Stimulated activated CD4-positive, alpha-beta T cell treated with anti-CD3 and anti-CD28 coated beads, Interleukin-4, amount 100 ng/mL, for 48 hours (primary cell): Measurements from ENCODE around the gene ENAH.
"Not testable (repeated sequence)": the region's sequence is repeated elsewhere in the genome, so short reads cannot be mapped to it uniquely, and the experiment has no call there.

Experiments used
- DNase-seq, 2 donors: peaks; one replicate each; pipeline ENCODE4 v3.0.0-alpha.2; 2020; ENCODE audit warnings: low read depth in 2 of 2

ENAH gene

DNA sequence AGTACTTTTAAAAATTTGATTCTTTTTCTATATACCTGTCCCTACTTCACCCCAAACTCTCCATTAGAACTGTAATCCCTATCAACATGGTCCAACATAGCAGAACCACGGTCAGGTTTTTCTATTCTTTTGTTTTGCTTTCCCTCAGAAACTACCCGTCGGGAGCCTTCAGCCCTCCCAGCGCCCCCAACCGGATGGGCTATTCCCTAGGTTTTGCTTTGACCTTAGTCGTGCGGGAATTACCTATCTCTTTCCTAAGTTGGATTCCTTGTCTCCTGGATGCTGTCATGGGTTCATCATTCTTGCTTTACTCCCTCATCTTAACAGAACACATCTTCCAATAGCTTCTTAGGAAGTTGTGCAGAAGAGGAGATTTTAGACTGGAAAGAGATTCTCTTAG, 127.5 kb downstream of the ENAH start:
- no peak for DNase-seq

DNA sequence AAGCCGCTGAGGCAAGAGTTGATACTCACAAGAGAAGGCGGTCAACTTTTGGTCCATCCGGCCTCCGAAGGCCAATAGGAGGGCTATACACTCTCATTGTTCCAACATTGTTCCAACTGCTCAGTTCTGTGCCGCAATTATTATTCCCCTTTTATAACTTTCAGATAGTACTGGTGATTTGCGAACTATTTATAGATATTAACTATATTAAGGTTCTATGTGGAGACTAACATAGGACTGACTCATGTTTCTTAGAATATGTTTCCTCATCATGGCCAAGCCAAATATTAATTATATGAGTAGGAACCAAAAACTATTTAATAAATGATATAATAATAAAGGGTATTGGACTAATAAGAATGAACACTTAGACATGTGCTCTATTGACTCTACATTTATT, 128.4 kb downstream of the ENAH start:
- no peak for DNase-seq

- no peak for DNase-seq
These were observed 129.5 kb downstream of the ENAH start for GRCh38 chr1:225523263-225523950.

- no peak for DNase-seq
These were observed 130.2 kb downstream of the ENAH start for GRCh38 chr1:225522588-225523262.

GRCh38 chr1:225520587-225521227, 132.2 kb downstream of the ENAH start:
- no peak for DNase-seq

DNA sequence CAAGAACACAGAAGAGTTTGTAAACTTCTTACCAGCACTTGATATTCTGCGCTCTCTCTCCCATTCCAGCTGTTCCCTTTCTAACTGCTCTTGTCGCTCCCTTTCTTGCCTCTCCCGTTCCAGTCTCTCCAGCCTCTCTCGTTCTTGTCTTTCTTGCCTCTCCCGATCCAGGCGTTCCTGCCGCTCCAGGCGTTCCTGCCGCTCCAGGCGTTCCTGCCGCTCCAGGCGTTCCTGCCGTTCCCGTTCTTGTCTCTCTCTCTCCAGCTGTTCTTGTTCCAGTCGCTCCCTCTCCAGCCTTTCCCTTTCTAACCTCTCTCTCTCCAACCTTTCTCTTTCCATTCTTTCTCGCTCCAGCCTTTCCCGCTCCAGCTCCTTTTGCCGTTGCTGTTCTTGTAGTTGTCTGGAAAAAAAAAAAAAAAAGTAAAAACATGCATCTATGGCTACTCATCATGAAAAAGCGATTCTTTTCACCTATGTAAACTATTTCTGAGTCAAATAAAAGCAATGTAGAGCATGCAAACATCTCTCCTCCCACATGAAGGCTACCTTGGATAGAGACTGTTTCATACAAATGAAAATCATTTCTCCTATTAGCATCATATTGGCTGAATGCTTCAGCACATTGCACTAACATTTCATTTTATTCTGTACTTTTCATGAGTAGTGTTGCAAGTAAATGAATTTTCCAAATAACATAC, 133.6 kb downstream of the ENAH start:
- no peak for DNase-seq

- DNase-seq: no peak
These were observed 135.2 kb downstream of the ENAH start for GRCh38 chr1:225517697-225518096.

GRCh38 chr1:225517221-225517620, 135.7 kb downstream of the ENAH start:
- DNase-seq: no peak

DNA sequence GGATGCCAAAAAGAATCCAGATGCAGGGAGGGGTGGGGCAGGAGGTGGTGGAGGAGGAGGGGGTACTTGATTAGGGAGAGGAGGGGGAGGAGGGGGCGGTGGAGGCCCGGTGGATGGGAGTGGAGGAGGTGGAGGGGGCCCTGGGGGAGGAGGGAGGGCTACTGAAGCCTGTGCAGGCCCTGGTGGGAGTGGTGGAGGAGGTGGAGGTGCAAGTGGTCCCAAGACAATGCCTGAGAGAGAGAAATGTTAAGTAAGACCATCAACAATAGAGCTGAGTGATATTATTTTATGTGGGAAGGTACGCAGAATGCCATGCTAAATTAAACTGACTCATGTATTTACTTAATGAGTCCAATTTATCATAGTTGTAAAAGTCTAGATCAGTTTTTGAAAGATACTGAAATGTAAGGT, 138.2 kb downstream of the ENAH start:
- no peak for DNase-seq

DNA sequence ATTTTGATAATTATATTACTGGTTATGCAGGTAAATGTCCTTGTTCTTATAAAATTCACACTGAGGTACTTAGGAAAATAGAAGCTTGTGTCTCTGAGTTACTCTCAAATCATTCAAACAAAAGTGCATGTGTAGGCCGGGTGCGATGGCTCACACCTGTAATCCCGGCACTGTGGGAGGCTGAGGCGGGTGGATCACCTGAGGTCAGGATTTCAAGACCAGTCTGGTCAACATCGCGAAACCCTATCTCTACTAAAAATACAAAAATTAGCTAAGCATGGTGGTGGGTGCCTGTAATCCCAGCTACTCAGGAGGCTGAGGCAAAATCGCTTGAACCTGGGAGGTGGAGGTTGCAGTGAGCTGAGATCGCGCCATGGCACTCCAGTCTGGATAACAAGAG, 139.3 kb downstream of the ENAH start:
- DNase-seq: not testable (repeated sequence)

DNA sequence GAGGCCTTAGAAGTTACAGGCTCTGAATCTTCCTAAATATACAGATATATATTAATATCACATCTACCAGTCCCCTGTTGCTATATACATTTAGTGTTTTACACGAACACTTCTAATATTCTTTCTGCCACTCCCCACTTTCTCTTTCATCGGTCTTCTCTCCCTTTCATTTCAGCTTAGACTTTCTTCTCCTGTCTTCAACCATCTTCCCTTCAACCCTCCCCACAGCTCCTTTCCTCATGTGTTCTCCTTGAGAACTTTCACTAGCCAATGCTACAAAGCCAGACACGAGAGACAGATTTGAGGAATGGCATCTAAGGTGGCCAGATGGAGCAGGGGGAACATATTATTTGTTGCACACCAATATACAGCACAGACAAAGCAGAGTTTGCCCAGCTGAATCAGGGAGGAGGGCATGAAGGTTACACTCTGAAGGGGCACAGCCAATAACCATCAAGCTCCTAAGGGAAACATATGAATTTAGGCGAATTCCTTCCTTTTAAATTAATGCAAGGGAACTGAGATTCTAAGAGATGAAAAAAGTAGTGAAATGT, 141.0 kb downstream of the ENAH start:
- DNase-seq: no peak

GRCh38 chr1:225510740-225511139, 142.2 kb downstream of the ENAH start:
- not testable (repeated sequence) for DNase-seq

DNA sequence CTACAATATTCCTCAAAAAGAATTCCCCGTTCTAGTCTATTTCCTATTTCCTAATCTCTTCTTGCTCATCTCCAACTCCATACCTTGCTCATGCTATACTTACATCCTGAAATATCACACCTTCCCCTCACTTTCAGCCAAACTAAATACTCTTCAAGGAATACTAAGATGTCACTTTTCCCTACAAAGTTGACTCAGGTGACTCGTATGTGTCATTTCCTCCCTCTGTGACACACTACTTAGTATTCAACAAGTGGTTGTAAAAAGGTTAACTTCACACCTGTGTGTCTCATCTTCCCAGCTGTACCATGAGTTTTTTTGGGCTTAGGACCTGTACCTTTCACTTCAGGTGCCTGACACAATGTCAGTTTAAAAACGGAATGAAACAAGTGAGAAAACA, 143.2 kb downstream of the ENAH start:
- DNase-seq: no peak

GRCh38 chr1:225509376-225509707, 143.6 kb downstream of the ENAH start:
- DNase-seq: no peak

DNA sequence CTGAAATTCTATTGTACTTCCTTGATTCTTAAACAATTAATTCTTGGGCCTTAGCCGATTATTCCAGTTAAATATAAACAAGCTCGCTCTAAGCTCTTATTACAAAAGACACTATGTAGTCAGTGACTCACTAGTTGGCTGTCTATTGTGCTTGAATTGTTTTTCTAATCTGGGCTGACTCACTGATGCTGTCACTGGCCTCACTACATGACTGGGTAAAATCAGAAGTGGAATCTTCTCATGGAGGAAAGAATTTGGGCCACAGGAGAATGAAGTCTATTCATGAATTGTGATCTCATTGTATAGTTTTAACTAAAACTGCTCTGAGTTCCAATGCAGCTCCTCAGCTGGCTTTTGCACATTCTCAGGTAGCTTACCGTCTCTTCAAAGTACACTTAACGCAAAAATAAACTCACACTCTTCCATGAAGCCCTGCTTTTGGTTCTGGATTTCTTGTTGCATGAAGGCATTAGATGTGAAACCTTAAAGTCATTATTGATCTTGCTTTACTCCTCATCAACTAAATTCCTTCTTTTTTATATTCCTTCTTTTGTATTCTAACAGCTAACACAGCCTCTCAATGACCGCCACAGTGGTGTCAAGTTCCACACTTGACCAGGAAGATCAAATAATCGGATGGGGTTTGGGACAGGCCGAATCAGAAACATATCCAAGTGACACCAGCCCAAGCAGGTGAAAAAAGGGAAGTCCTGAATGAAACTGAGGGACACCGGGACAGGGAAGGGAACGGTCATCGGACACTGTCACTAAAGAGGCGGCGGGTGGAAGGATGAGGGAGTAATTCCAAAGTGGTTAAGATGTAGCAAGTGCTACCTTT, 144.2 kb downstream of the ENAH start:
- DNase-seq: no peak

DNA sequence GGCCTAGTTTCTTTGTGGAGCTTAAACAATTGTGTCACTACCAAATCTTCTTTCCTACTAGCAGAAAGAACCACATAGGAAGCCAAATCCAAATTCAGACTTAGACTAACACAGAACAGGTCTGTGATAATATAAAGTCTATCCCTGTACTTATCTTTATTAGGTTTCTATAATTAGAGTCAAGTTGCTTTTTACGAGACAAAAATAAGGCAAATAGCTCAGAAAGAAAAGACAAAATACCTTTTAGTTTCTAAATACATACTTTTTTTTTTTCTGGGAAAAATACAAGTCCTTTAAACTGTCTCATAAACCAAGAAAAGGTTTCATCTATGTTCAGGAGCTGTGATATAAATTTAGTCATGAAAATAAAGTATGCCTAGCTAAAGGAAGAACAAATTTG, 146.2 kb downstream of the ENAH start:
- no peak for DNase-seq

- no peak for DNase-seq
These were observed 148.1 kb downstream of the ENAH start for GRCh38 chr1:225504776-225505175.

GRCh38 chr1:225500624-225501192, 152.2 kb downstream of the ENAH start:
- no peak for DNase-seq

- DNase-seq: no peak
These were observed 154.3 kb downstream of the ENAH start for GRCh38 chr1:225498549-225499136.

- no peak for DNase-seq
These were observed 158.0 kb downstream of the ENAH start for GRCh38 chr1:225494789-225495359.
